ENCODE data around the gene LRRC32.
A peak's percentile ranks its signal among the peaks of the same experiment; 100 is the strongest.

LRRC32 gene

GRCh38 chr11:76670485-76671236 lies at the start of gene LRRC32:
LRRC32 (minus strand) TSS chr11:76670747; CDS start chr11:76665954, 4,793 bp downstream.
- peak; percentile 35 for DNase-seq

GRCh38 chr11:76719686-76720085 lies 49.1 kb upstream of the LRRC32 start:
- no peak for DNase-seq

GRCh38 chr11:76719281-76719680 lies 48.7 kb upstream of the LRRC32 start:
- no peak for DNase-seq

GRCh38 chr11:76717816-76718215 lies 47.3 kb upstream of the LRRC32 start:
- DNase-seq: no peak

GRCh38 chr11:76717369-76717768 lies 46.8 kb upstream of the LRRC32 start:
- DNase-seq: no peak

- DNase-seq: no peak
Observed at GRCh38 chr11:76716268-76716667, 45.7 kb upstream of the LRRC32 start.

GRCh38 chr11:76714493-76714892 lies 43.9 kb upstream of the LRRC32 start:
- DNase-seq: no peak

- no peak for DNase-seq
Observed at GRCh38 chr11:76713499-76713898, 43.0 kb upstream of the LRRC32 start.

GRCh38 chr11:76712125-76712524 lies 41.6 kb upstream of the LRRC32 start:
- no peak for DNase-seq

- DNase-seq: no peak
Observed at GRCh38 chr11:76709756-76710155, 39.2 kb upstream of the LRRC32 start.

GRCh38 chr11:76708972-76709660 lies 38.6 kb upstream of the LRRC32 start:
- no peak for DNase-seq

GRCh38 chr11:76707293-76707825 lies 36.8 kb upstream of the LRRC32 start:
- no peak for DNase-seq

- DNase-seq: no peak
Observed at GRCh38 chr11:76706667-76707066, 36.1 kb upstream of the LRRC32 start.

- no peak for DNase-seq
Observed at GRCh38 chr11:76705826-76706225, 35.3 kb upstream of the LRRC32 start.

- DNase-seq: no peak
Observed at GRCh38 chr11:76704171-76704948, 33.8 kb upstream of the LRRC32 start.

GRCh38 chr11:76703707-76704106 lies 33.2 kb upstream of the LRRC32 start:
- no peak for DNase-seq

- peak; percentile 66 for DNase-seq
Observed at GRCh38 chr11:76702336-76703128, 32.0 kb upstream of the LRRC32 start.

GRCh38 chr11:76701294-76702040 lies 30.9 kb upstream of the LRRC32 start:
- no peak for DNase-seq

- peak; percentile 96 for DNase-seq
Observed at GRCh38 chr11:76700177-76701100, 29.9 kb upstream of the LRRC32 start.

- DNase-seq: peak; percentile 31
Observed at GRCh38 chr11:76699451-76700091, 29.0 kb upstream of the LRRC32 start.
